SK-N-SH (cell line): ENCODE measurements around the gene ARHGAP15.

Experiments
- ELF1 ChIP-seq: IDR thresholded peaks from 2 replicates; pipeline ENCODE4 v1.4.0; 2012
- EP300 ChIP-seq, 2 experiments: IDR thresholded peaks; 2 replicates each; pipeline versions ENCODE4 v1.4.0 to v1.6.1; 2012; ENCODE audit warnings: borderline replicate concordance in 1 of 2, low read depth in 1 of 2, low read length in 1 of 2
- EZH2phosphoT487 ChIP-seq: fragments of 200-600 bp; sonication (generic); IDR thresholded peaks from 2 replicates; pipeline ENCODE4 v1.6.1; 2017; ENCODE audit warnings: low read depth, mixed run types, mild to moderate bottlenecking, antibody characterized with exemption, moderate library complexity, borderline replicate concordance
- FOXJ3 ChIP-seq: sonication (generic); formaldehyde crosslinking; IDR thresholded peaks from 2 replicates; pipeline ENCODE4 v1.5.1; 2020; ENCODE audit warnings: mild to moderate bottlenecking, missing genetic modification reagents
- FOXM1 ChIP-seq: IDR thresholded peaks from 2 replicates; pipeline ENCODE4 v1.4.0; 2012; ENCODE audit warnings: low read depth, mild to moderate bottlenecking
- GATA2 ChIP-seq: sonication (generic); formaldehyde crosslinking; IDR thresholded peaks from 2 replicates; pipeline ENCODE4 v1.5.0; 2020; ENCODE audit warnings: mild to moderate bottlenecking, missing genetic modification reagents
- POLR2AphosphoS5 ChIP-seq: IDR thresholded peaks from 2 replicates; pipeline ENCODE4 v1.6.1; 2012; ENCODE audit warnings: low read depth, low read length
- RAD21 ChIP-seq: IDR thresholded peaks from 2 replicates; pipeline ENCODE4 v1.6.1; 2012; ENCODE audit warnings: mild to moderate bottlenecking, low read length
- RCOR1 ChIP-seq: fragments of 150-350 bp; IDR thresholded peaks from 2 replicates; pipeline ENCODE4 v1.6.1; 2017; ENCODE audit warnings: antibody characterized with exemption, low read length
- SMC3 ChIP-seq: IDR thresholded peaks from 2 replicates; pipeline ENCODE4 v1.6.1; 2012; ENCODE audit warnings: low read depth, low read length, improper control_type of control experiment
- TF ChIP-seq, protein P1 (sequence below): fragments of 200-600 bp; sonication (generic); IDR thresholded peaks from 2 replicates; pipeline ENCODE4 v1.6.1; 2017; ENCODE audit warnings: antibody characterized with exemption, mild to moderate bottlenecking, moderate library complexity

DNA sequence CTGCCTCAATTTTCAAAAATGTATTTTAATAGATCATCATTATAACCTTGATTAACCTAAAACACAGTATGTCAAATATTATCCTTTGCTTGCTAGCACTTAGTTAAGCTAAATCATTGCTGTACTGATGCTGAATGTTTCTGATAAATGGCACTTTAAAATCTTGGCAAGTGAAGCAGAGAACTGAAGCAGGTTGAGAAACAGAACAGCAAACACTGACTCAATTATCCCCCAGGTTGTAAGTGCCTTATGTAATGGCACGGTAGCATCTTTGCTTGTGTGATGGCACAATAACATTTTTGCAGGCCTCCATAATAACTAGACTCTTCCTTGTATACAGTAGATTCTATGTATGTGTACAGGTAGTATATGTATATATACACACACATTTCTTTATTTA lies 33.8 kb downstream of the ARHGAP15 start:
- no peak for TF ChIP-seq POLR2AphosphoS5
- TF ChIP-seq RCOR1: no peak
- no peak for TF ChIP-seq EP300 (IDR thresholded peaks at IDR 0.05; ENCODE audit: borderline replicate concordance in 1 of 2, low read depth in 1 of 2, low read length in 1 of 2)
- TF ChIP-seq FOXJ3: no peak
- TF ChIP-seq, protein P1, sequence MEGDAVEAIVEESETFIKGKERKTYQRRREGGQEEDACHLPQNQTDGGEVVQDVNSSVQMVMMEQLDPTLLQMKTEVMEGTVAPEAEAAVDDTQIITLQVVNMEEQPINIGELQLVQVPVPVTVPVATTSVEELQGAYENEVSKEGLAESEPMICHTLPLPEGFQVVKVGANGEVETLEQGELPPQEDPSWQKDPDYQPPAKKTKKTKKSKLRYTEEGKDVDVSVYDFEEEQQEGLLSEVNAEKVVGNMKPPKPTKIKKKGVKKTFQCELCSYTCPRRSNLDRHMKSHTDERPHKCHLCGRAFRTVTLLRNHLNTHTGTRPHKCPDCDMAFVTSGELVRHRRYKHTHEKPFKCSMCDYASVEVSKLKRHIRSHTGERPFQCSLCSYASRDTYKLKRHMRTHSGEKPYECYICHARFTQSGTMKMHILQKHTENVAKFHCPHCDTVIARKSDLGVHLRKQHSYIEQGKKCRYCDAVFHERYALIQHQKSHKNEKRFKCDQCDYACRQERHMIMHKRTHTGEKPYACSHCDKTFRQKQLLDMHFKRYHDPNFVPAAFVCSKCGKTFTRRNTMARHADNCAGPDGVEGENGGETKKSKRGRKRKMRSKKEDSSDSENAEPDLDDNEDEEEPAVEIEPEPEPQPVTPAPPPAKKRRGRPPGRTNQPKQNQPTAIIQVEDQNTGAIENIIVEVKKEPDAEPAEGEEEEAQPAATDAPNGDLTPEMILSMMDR: no peak
- TF ChIP-seq GATA2: no peak
- TF ChIP-seq ELF1: no peak
- TF ChIP-seq FOXM1: no peak
- no peak for TF ChIP-seq SMC3
- no peak for TF ChIP-seq RAD21
- TF ChIP-seq EZH2phosphoT487: no peak
